Astrocyte (in vitro differentiated cells and primary cell): Measurements from ENCODE around the gene TCTA. TPM values are rescaled to one million over a fixed set of nuclear protein-coding genes. Genes with fewer than 3 reads are reported as not detected.
A peak's percentile ranks its signal among the peaks of the same experiment; 100 is the strongest.

Source experiments
- DNase-seq: peaks from one replicate; pipeline ENCODE4 v3.0.0-alpha.2; 2010; ENCODE audit warnings: low read depth
- FAIRE-seq: peaks from 2 replicates; lab custom pipeline; 2011; peaks lifted over from hg19 to GRCh38; lab: Jason Lieb, UNC
- H2AFZ ChIP-seq: 2 replicates; pipeline ENCODE4 v1.6.0; 2012; ENCODE audit warnings: low read depth, low read length, inconsistent platforms
- H3K27ac ChIP-seq: 2 replicates; pipeline ENCODE4 v1.5.1; 2011; ENCODE audit warnings: low read depth, low read length, inconsistent platforms
- H3K27me3 ChIP-seq: 2 replicates; pipeline ENCODE4 v1.6.0; 2011; ENCODE audit warnings: low read length, inconsistent platforms; ENCODE audit not compliant: insufficient read depth
- H3K36me3 ChIP-seq: 2 replicates; pipeline ENCODE4 v1.5.1; 2011; ENCODE audit warnings: low read length, inconsistent platforms; ENCODE audit not compliant: insufficient read depth
- H3K4me1 ChIP-seq: 2 replicates; pipeline ENCODE4 v1.5.1; 2011; ENCODE audit warnings: low read length, inconsistent platforms; ENCODE audit not compliant: insufficient read depth
- H3K4me2 ChIP-seq: 2 replicates; pipeline ENCODE4 v1.6.0; 2012; ENCODE audit warnings: low read length, inconsistent platforms
- H3K4me3 ChIP-seq: 2 replicates; pipeline ENCODE4 v1.5.1; 2011; ENCODE audit warnings: low read depth, mild to moderate bottlenecking, low read length, inconsistent platforms; ENCODE audit not compliant: insufficient read depth
- H3K79me2 ChIP-seq: 2 replicates; pipeline ENCODE4 v1.6.0; 2012; ENCODE audit warnings: mild to moderate bottlenecking, low read length, inconsistent platforms; ENCODE audit not compliant: insufficient read depth
- H3K9ac ChIP-seq: 2 replicates; pipeline ENCODE4 v1.6.0; 2012; ENCODE audit warnings: mild to moderate bottlenecking, low read length, inconsistent platforms
- H3K9me3 ChIP-seq: 2 replicates; pipeline ENCODE4 v1.5.1; 2012; ENCODE audit warnings: low read depth, mild to moderate bottlenecking, low read length, inconsistent platforms; ENCODE audit not compliant: insufficient read depth
- H4K20me1 ChIP-seq: 2 replicates; pipeline ENCODE4 v1.6.0; 2012; ENCODE audit warnings: low read length, inconsistent platforms; ENCODE audit not compliant: insufficient read depth
- H3K27ac Mint-ChIP-seq: one replicate; pipeline ENCODE4 v1.8.0; 2021; ENCODE audit warnings: mild to moderate bottlenecking, mixed read lengths; ENCODE audit not compliant: unreplicated experiment
- H3K27me3 Mint-ChIP-seq: one replicate; pipeline ENCODE4 v1.8.0; 2021; ENCODE audit warnings: low read depth, mixed read lengths; ENCODE audit not compliant: unreplicated experiment
- H3K36me3 Mint-ChIP-seq: one replicate; pipeline ENCODE4 v1.8.0; 2021; ENCODE audit warnings: low read depth, mixed read lengths; ENCODE audit not compliant: unreplicated experiment
- H3K4me1 Mint-ChIP-seq: one replicate; pipeline ENCODE4 v1.8.0; 2021; ENCODE audit warnings: low read depth, mixed read lengths; ENCODE audit not compliant: unreplicated experiment
- H3K4me3 Mint-ChIP-seq: one replicate; pipeline ENCODE4 v1.8.0; 2021; ENCODE audit warnings: mild to moderate bottlenecking, moderate library complexity, mixed read lengths; ENCODE audit not compliant: unreplicated experiment
- H3K9me3 Mint-ChIP-seq: one replicate; pipeline ENCODE4 v1.8.0; 2021; ENCODE audit warnings: mild to moderate bottlenecking, mixed read lengths; ENCODE audit not compliant: unreplicated experiment
- CTCF ChIP-seq: IDR thresholded peaks from 2 replicates; pipeline ENCODE4 v1.5.1; 2011; ENCODE audit warnings: low read depth, mild to moderate bottlenecking, inconsistent platforms, low read length, moderate library complexity; ENCODE audit not compliant: insufficient read depth
- EZH2 ChIP-seq: IDR thresholded peaks from 2 replicates; pipeline ENCODE4 v1.6.1; 2012; ENCODE audit warnings: mild to moderate bottlenecking, low read length, inconsistent platforms; ENCODE audit not compliant: insufficient read depth
- total RNA-seq: library from RNA; stranded (reverse); gene quantifications from 2 replicates; pipeline ENCODE4 v1.2.1, GENCODE V29; 2021

TCTA gene
- total RNA-seq, 1 donor from 2014 or later: 15.3 TPM

- H3K9ac ChIP-seq: no peak overlapping the region
- FAIRE-seq: no peak
Observed at GRCh38 chr3:49454898-49455681, 42.9 kb downstream of the TCTA start.

GRCh38 chr3:49456466-49456865 lies 44.2 kb downstream of the TCTA start:
- Mint-ChIP-seq H3K36me3 (no peaks in the 10 kb centered on the region), H3K4me1 (peaks cover 18% of the 10 kb centered on the region), H3K4me3 (peak overlapping the region; percentile 50), H3K27ac (no peak overlapping the region), H3K9me3 (no peaks in the 10 kb centered on the region), H3K27me3 (peaks cover 2% of the 10 kb centered on the region)
- no peaks in the 10 kb centered on the region for H4K20me1 ChIP-seq
- no peak overlapping the region for H3K27ac ChIP-seq
- H3K9me3 ChIP-seq: no peaks in the 10 kb centered on the region
- H3K27me3 ChIP-seq: no peaks in the 10 kb centered on the region
- FAIRE-seq (no peak), DNase-seq (peak; percentile 19)
- H3K4me1 ChIP-seq: peaks cover 8% of the 10 kb centered on the region
- no peak overlapping the region for H3K4me2 ChIP-seq
- no peaks in the 10 kb centered on the region for H3K36me3 ChIP-seq
- no peak overlapping the region for H3K4me3 ChIP-seq
- no peak overlapping the region for H2AFZ ChIP-seq
- H3K79me2 ChIP-seq: no peaks in the 10 kb centered on the region
- H3K9ac ChIP-seq: no peak overlapping the region
- TF ChIP-seq EZH2 (no peak), CTCF (no peak)

More at GRCh38 chr3:49454898-49455681, 42.9 kb downstream of the TCTA start:
- TF ChIP-seq CTCF: no peak
- TF ChIP-seq EZH2: no peak
- H3K4me3 ChIP-seq: no peak overlapping the region
- DNase-seq: no peak
- H3K9me3 ChIP-seq: no peaks in the 10 kb centered on the region
- H3K79me2 ChIP-seq: no peaks in the 10 kb centered on the region
- no peaks in the 10 kb centered on the region for H3K27me3 ChIP-seq
- Mint-ChIP-seq H3K9me3 (no peaks in the 10 kb centered on the region), H3K4me1 (peaks cover 11% of the 10 kb centered on the region), H3K27ac (no peak overlapping the region), H3K4me3 (no peak overlapping the region), H3K36me3 (no peaks in the 10 kb centered on the region), H3K27me3 (peaks cover 2% of the 10 kb centered on the region)
- no peaks in the 10 kb centered on the region for H3K36me3 ChIP-seq
- H3K4me1 ChIP-seq: peaks cover 5% of the 10 kb centered on the region
- H3K27ac ChIP-seq: no peak overlapping the region
- H4K20me1 ChIP-seq: no peaks in the 10 kb centered on the region
- H2AFZ ChIP-seq: no peak overlapping the region
- no peak overlapping the region for H3K4me2 ChIP-seq
